Colon (tissue), 2 donors: ENCODE results near the gene UVSSA.
"Not testable (repeated sequence)": the region's sequence is repeated elsewhere in the genome, so short reads cannot be mapped to it uniquely, and the experiment has no call there.

ENCODE experiments used
- FAIRE-seq: peaks from 2 replicates; lab custom pipeline; 2012; peaks lifted over from hg19 to GRCh38; lab: Jason Lieb, UNC
- donor health status: control.
- donor health status: control.

Gene UVSSA

GRCh38 chr4:1330761-1331590, 16.0 kb upstream of the UVSSA start:
- no peak for FAIRE-seq

- FAIRE-seq: no peak
These were observed 15.2 kb upstream of the UVSSA start for GRCh38 chr4:1331591-1332353.

- no peak for FAIRE-seq
These were observed 14.3 kb upstream of the UVSSA start for GRCh38 chr4:1332686-1333085.

- no peak for FAIRE-seq
These were observed 13.8 kb upstream of the UVSSA start for GRCh38 chr4:1333256-1333655.

GRCh38 chr4:1333851-1334578, 13.0 kb upstream of the UVSSA start:
- FAIRE-seq: not testable (repeated sequence)

GRCh38 chr4:1334579-1334895, 12.5 kb upstream of the UVSSA start:
- FAIRE-seq: no peak

GRCh38 chr4:1335193-1335883, 11.7 kb upstream of the UVSSA start:
- FAIRE-seq: not testable (repeated sequence)

- FAIRE-seq: no peak
These were observed 10.9 kb upstream of the UVSSA start for GRCh38 chr4:1336088-1336491.

- FAIRE-seq: no peak
These were observed 9.6 kb upstream of the UVSSA start for GRCh38 chr4:1337376-1337831.

- FAIRE-seq: no peak
These were observed 8.9 kb upstream of the UVSSA start for GRCh38 chr4:1337951-1338751.

- no peak for FAIRE-seq
These were observed 8.1 kb upstream of the UVSSA start for GRCh38 chr4:1338752-1339414.

GRCh38 chr4:1339489-1339888, 7.5 kb upstream of the UVSSA start:
- FAIRE-seq: no peak

GRCh38 chr4:1340181-1340747, 6.7 kb upstream of the UVSSA start:
- FAIRE-seq: no peak

GRCh38 chr4:1340861-1341260, 6.1 kb upstream of the UVSSA start:
- FAIRE-seq: no peak

GRCh38 chr4:1342003-1342402, 5.0 kb upstream of the UVSSA start:
- no peak for FAIRE-seq

GRCh38 chr4:1344696-1345095, 2.3 kb upstream of the UVSSA start:
- no peak for FAIRE-seq

- no peak for FAIRE-seq
These were observed 866 bp upstream of the UVSSA start for GRCh38 chr4:1345903-1346780.

- no peak for FAIRE-seq
These were observed 429 bp downstream of the UVSSA start for GRCh38 chr4:1347410-1347864.

- FAIRE-seq: no peak
These were observed 1.1 kb downstream of the UVSSA start for GRCh38 chr4:1348014-1348513.
